ENCODE measurements around the gene TMEM200B. TPM values are rescaled to one million over a fixed set of nuclear protein-coding genes. Genes with fewer than 3 reads are reported as not detected.

TMEM200B gene
- total and polyA plus RNA-seq, 2 of the 4 experiments (the other 2 are of a cell fraction), result 4.8 to 6.2 TPM

DNA sequence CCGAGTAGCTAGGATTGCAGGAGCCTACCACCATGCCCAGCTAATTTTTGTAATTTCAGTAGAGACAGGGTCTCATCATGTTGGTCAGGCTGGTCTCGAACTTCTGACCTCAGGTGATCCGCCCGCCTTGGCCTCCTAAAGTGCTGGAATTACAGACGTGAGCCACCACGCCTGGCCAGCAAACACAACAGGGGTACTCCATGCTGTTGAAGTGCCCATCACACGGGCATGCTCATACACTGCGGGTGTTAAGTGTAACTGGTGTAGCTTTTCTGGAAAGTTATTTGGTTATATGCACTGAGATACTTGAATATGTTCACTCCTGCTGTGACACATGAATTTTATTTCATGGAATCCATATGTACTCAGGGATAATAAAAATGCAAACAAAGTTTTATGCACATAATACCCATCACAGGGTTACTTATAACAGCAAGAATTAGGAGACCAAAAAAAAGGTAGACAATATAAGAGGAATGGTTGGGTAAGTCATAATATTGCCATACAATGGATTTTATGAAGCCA lies 48.8 kb upstream of the TMEM200B start:
- no peak for DNase-seq
- H3K27ac ChIP-seq (ENCODE audit: insufficient read depth, low read length), result no peak overlapping the region
- peaks cover 8% of the 10 kb centered on the region for H3K36me3 ChIP-seq (ENCODE audit: control insufficient read depth, insufficient read depth, low read length)
- no peak overlapping the region for H4K5ac ChIP-seq (ENCODE audit: low read depth, low read length)
- BruUV-seq (replicated peaks), result no TSS peak
- no peaks in the 10 kb centered on the region for H3K9me3 ChIP-seq (ENCODE audit: control insufficient read depth, insufficient read depth, low read length)
- no peak overlapping the region for H3K14ac ChIP-seq (replicated peaks; ENCODE audit: low read depth, low read length)
- peaks cover 12% of the 10 kb centered on the region for H3K4me1 ChIP-seq (ENCODE audit: control insufficient read depth, insufficient read depth, low read length)
- no peak overlapping the region for H2AFZ ChIP-seq (replicated peaks; ENCODE audit: low read length, poor library complexity)
- TF ChIP-seq FOS (IDR thresholded peaks at IDR 0.05; ENCODE audit: low read depth, low read length) (no peak), SMC3 (IDR thresholded peaks at IDR 0.05; ENCODE audit: low read depth, low read length) (no peak)
- TF ChIP-seq, protein P1, sequence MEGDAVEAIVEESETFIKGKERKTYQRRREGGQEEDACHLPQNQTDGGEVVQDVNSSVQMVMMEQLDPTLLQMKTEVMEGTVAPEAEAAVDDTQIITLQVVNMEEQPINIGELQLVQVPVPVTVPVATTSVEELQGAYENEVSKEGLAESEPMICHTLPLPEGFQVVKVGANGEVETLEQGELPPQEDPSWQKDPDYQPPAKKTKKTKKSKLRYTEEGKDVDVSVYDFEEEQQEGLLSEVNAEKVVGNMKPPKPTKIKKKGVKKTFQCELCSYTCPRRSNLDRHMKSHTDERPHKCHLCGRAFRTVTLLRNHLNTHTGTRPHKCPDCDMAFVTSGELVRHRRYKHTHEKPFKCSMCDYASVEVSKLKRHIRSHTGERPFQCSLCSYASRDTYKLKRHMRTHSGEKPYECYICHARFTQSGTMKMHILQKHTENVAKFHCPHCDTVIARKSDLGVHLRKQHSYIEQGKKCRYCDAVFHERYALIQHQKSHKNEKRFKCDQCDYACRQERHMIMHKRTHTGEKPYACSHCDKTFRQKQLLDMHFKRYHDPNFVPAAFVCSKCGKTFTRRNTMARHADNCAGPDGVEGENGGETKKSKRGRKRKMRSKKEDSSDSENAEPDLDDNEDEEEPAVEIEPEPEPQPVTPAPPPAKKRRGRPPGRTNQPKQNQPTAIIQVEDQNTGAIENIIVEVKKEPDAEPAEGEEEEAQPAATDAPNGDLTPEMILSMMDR (conservative IDR thresholded peaks at IDR 0.05; ENCODE audit: low read depth, low read length), result no peak
- no peak overlapping the region for H3K23ac ChIP-seq (ENCODE audit: low read depth, low read length)
- H3K79me1 ChIP-seq (ENCODE audit: low read depth in 1 of 2, low read length in 2 of 2), result peaks cover 0 to 44% of the 10 kb centered on the region in 2 experiments; a peak in 3 of 4 replicates
- no peak overlapping the region for H3K56ac ChIP-seq (ENCODE audit: extremely low read depth, insufficient read depth, low read length)
- H4K91ac ChIP-seq (ENCODE audit: insufficient read depth, low read depth, low read length), result no peak overlapping the region
- H3K9ac ChIP-seq (ENCODE audit: low read depth, low read length), result no peak overlapping the region
- no peak overlapping the region for H3K18ac ChIP-seq (ENCODE audit: low read depth, low read length)
- intact Hi-C loops (cut with micrococcal nuclease) (no loop called here), dilution Hi-C loops (cut with HindIII; ENCODE audit: low sequenced_read_pairs, unreplicated experiment) (no loop called here), in situ Hi-C loops (cut with MboI; ENCODE audit: low sequenced_read_pairs) (no loop called here)
- H2AK9ac ChIP-seq (replicated peaks; ENCODE audit: low read depth, low read length, poor library complexity), result no peak overlapping the region
- H4K8ac ChIP-seq (ENCODE audit: low read depth in 2 of 2, low read length in 2 of 2), result no peak overlapping the region
- ChIA-PET CTCF (interaction anchor here (0.7 kb wide), 1 partner anchor 10 kb away, joined by 8 read pairs; no protein-coding TSS in a partner anchor), POLR2A (ENCODE audit: unreplicated experiment) (no interaction called here)
- no peak overlapping the region for H2BK120ac ChIP-seq (ENCODE audit: low read depth, low read length)
- H4K20me1 ChIP-seq (ENCODE audit: insufficient read depth, low read length), result peaks cover 78% of the 10 kb centered on the region
- ATAC-seq (ENCODE audit: low read depth), result no peak
- peaks cover 7% of the 10 kb centered on the region for H3K9me1 ChIP-seq (ENCODE audit: insufficient read depth, low read length)
- H2AK5ac ChIP-seq (ENCODE audit: low read depth, low read length), result no peak overlapping the region
- 86% methylated on average over 6 of the region's 8 CpGs; no CpG with 5 or more reads in 1 of the 2 experiments for WGBS, 2 experiments (ENCODE audit: extremely low coverage in 2 of 2, insufficient read length in 1 of 2)
- H3K4me2 ChIP-seq (ENCODE audit: low read depth, low read length), result no peak overlapping the region
- no peak overlapping the region for H2BK15ac ChIP-seq (ENCODE audit: low read depth, low read length)
- no peak overlapping the region for H3K4me3 ChIP-seq (ENCODE audit: insufficient read depth, low read depth, low read length)
- H2BK5ac ChIP-seq (ENCODE audit: low read depth, low read length, poor library complexity, severe bottlenecking), result no peak overlapping the region
- H3K27me3 ChIP-seq (ENCODE audit: control insufficient read depth, insufficient read depth, low read length), result no peaks in the 10 kb centered on the region
- no peak overlapping the region for H2BK20ac ChIP-seq (ENCODE audit: low read depth, low read length)
- H3K4ac ChIP-seq (ENCODE audit: low read depth, low read length), result no peak overlapping the region

Measured in IMR-90 (cell line).